ENCODE results near the gene ZNF532.

ZNF532 gene

GRCh38 chr18:59032308-59032707 lies 167.6 kb downstream of the ZNF532 start:
- no peak for DNase-seq (ENCODE audit: extremely low read depth, low read depth)
- no peak for TF ChIP-seq CTCF (IDR thresholded peaks at IDR 0.05; ENCODE audit: low read depth, low read length)

- no peak for DNase-seq (ENCODE audit: extremely low read depth, low read depth)
- no peak for TF ChIP-seq CTCF (IDR thresholded peaks at IDR 0.05; ENCODE audit: low read depth, low read length)
Measured at GRCh38 chr18:59033359-59033758, 168.7 kb downstream of the ZNF532 start.

- TF ChIP-seq CTCF (IDR thresholded peaks at IDR 0.05; ENCODE audit: low read depth, low read length), result no peak
- DNase-seq (ENCODE audit: extremely low read depth, low read depth), result no peak
Measured at GRCh38 chr18:59033974-59034373, 169.3 kb downstream of the ZNF532 start.

GRCh38 chr18:59035591-59035990 lies 170.9 kb downstream of the ZNF532 start:
- no peak for DNase-seq (ENCODE audit: extremely low read depth, low read depth)
- TF ChIP-seq CTCF (IDR thresholded peaks at IDR 0.05; ENCODE audit: low read depth, low read length), result no peak

Measured in AG09319 (cell line).